GM12872 (cell line): ENCODE results near the gene FBXL17.

ENCODE experiments used
- TF ChIP-seq, protein P1 (sequence below): IDR thresholded peaks from 3 replicates; pipeline ENCODE4 v1.5.1; 2011; ENCODE audit warnings: low read depth, mild to moderate bottlenecking, low read length, moderate library complexity; ENCODE audit not compliant: insufficient read depth

FBXL17 gene

DNA sequence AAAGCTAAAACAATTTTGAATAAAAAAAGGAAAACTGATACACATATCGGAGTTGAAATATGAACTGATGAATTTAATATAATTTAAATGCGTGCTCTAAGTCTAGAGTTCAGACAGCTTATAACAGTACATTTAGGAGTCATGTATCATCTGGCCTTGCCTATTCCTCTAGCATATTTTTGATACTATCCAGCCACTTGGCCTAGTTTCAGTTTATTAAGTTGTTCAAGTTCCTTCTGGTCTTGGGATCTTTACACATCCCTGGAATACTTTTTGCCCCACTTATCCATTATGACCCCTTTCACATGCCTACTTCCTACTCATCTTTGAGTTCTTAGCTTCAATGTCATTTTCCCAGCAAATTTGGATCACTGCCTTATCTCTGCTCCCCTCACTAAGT, 518.8 kb downstream of the FBXL17 start:
- TF ChIP-seq, protein P1, sequence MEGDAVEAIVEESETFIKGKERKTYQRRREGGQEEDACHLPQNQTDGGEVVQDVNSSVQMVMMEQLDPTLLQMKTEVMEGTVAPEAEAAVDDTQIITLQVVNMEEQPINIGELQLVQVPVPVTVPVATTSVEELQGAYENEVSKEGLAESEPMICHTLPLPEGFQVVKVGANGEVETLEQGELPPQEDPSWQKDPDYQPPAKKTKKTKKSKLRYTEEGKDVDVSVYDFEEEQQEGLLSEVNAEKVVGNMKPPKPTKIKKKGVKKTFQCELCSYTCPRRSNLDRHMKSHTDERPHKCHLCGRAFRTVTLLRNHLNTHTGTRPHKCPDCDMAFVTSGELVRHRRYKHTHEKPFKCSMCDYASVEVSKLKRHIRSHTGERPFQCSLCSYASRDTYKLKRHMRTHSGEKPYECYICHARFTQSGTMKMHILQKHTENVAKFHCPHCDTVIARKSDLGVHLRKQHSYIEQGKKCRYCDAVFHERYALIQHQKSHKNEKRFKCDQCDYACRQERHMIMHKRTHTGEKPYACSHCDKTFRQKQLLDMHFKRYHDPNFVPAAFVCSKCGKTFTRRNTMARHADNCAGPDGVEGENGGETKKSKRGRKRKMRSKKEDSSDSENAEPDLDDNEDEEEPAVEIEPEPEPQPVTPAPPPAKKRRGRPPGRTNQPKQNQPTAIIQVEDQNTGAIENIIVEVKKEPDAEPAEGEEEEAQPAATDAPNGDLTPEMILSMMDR = no peak

DNA sequence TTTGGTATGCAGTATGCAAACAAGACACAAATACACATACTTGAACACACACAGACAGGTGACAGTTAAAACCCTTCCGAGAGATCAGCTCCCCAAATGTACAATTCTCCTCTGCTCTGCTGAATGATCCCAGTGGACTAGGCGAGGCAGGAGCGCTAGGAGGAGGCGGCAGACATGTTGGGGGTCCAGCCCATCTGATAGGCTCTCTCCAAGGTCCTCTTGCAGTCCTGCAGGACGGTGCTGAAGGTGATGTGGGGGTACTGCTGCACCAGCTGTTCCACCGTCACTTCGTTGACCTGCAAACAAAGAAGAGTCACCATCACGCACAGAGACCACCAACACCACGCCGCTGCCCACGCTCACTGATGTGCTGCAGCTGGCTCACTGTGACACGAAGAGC, 520.3 kb downstream of the FBXL17 start:
- TF ChIP-seq, protein P1 = no peak

DNA sequence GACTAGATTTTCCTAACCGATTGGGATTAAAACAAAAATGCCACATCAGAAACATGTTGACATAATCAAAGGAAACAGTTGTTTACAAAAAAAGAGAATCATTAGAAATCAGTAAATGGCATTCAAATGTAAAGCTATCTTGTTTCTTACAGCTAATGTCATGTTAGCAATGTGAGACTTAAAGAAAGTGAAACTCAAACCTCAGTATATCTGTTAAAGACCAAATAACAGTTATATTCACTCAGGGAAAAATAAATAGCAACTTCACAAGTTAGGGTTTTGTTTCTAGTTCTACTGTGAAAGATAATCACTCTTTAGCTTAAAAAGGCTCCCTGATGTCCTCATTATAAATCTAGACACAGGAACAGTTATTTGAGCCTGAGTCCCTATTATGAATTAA, 521.9 kb downstream of the FBXL17 start:
- TF ChIP-seq, protein P1 = no peak

DNA sequence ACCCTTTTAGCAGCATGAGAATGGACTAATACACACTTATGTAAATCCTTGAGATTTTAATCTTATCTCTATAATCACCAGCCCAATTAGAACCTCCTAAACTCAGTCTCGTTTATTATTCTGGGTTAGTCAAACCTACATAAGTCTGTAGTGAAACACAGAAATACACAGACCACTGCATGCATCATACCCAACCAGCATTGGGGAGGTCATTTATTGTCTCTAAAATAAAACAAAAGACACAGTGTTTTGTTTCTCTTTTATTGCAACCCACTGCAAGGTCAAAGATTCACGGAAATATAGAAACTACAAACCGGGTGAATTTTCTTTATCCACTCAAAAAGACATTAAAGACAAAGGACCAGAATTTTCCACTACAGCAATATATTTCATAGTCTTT, 523.1 kb downstream of the FBXL17 start:
- TF ChIP-seq, protein P1 = no peak

DNA sequence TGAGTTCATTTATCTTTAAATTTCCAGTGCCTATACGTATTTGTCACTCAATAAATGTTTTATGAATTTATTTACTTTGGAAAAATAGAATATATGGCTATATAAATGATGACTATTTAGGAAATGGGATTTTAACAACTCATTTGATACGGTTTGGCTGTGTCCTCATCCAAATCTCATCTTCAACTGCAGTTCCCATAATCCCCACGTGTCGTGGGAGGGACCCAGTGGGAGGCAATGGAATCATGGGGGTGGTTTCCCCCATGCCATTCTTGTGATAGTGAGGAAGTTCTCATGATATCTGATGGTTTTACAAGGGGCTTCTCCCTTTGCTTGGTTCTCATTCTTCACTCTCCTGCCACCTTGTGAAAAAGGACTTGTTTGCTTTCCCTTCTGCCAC, 523.6 kb downstream of the FBXL17 start:
- TF ChIP-seq, protein P1 = no peak

DNA sequence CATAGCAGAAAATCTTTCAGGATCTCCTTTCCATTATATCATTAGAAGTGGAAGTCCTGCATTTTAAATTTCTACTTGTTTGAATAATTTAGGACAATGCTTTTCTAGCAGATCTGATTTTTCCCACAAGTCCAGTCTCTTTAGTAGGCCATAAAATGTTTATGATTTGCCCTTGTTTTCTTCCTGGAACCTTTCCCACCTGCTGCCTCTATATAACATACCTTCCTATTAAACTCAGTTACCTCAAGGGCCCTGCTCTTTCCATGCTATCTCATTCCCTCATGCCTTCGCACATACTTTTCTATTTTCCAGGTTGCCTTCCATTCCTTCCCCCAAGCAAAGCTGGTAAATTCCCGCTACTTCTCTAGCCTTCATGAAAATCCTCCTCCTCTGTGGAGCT, 524.1 kb downstream of the FBXL17 start:
- TF ChIP-seq, protein P1 = no peak

DNA sequence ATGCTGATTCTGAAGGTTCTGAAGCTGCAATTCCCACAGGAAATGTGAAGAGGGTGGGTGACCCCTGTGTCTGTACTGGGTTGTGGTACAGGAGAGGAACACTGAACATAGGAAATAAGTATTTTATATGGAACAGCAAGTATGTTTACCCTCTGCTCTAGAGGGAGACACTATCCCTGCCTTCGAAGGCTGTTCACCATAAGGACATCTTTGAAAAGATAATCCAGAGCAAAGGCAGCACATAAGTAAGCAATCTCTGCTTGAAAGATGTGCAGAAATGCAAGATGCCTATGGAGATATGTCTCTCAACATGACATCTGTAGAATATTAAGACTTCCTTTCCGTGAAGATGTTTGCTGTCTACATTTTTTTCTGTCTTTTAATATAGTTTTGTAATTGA, 526.7 kb downstream of the FBXL17 start:
- TF ChIP-seq, protein P1 = no peak

DNA sequence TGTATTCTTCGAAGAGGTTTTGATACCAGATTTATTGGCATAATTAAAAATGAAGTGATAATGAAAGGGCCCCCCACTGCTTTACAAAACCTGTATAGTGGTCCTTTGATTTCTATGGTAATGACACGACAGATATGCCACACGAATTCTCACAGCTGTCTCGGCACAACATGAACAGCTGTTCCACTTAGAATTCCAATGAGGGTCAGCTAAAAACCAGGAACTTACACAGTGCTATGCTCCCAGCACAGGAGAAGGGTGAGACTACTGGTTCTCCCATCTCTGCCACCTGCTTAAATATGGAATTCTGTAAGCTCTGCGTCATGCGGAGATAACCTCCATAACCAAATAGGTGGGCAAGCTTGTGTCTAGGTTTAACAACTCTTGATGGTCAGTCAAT, 528.2 kb downstream of the FBXL17 start:
- TF ChIP-seq, protein P1 = no peak
